ENCODE measurements around the gene PAPPA.

- TF ChIP-seq CTCF (conservative IDR thresholded peaks at IDR 0.05), result no peak
- no peak for TF ChIP-seq ZFX (IDR thresholded peaks at IDR 0.05)
Measured at GRCh38 chr9:116271340-116271739, 117.7 kb downstream of the PAPPA start.
